ENCODE data around the gene ARID5B. TPM values are rescaled to one million over a fixed set of nuclear protein-coding genes. Genes with fewer than 3 reads are reported as not detected.
A peak's percentile ranks its signal among the peaks of the same experiment; 100 is the strongest.

Gene ARID5B
- total RNA-seq, 1 donor from 2014 or later, result 81.9 TPM

DNA sequence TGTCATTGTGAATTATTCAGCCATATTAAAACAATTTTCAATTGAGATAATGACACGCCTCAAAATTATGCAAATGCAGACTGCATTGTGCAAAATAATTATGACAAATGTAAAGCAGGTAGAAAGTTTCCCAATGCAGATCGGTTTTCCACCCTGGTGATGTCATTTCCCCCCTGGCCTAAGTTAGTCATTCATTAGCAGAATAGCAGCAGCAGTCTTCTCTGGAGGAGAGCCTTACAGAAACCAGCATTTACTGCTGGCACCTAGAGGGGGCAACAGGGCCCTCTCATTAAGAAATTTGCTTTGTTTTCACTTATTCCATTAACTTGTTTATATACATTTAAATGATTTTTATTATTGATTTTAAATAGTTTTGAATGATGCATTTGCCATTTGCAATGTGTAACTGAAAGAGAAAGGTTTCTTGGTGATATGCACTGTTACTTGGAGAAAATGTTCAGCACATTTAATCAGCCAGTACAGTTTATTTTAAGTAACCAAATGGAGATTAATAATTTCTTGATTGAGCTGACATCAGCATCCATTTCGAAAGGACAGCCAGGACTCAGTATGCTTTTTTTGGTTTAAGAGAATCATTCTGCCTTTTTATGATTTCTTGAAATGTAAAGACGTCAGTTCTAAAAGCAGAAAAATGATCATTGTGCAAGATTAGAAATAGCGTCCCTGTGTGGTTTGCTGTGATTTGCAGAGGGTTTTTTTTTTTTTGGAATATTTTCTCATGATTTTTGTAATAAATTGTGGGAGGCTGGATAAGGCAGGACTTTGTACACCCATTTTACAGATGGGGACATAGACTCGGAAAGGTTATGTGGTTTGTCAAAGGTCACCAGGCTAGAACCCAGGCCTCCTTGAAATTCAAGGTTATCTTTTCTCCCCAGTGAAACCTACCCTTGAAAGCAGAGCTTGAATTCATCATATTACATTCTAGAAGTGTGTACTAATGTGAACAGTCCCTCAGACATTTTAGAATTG, 3.5 kb downstream of the ARID5B start:
- peak; percentile 66 for DNase-seq (ENCODE audit: low spot score)

DNA sequence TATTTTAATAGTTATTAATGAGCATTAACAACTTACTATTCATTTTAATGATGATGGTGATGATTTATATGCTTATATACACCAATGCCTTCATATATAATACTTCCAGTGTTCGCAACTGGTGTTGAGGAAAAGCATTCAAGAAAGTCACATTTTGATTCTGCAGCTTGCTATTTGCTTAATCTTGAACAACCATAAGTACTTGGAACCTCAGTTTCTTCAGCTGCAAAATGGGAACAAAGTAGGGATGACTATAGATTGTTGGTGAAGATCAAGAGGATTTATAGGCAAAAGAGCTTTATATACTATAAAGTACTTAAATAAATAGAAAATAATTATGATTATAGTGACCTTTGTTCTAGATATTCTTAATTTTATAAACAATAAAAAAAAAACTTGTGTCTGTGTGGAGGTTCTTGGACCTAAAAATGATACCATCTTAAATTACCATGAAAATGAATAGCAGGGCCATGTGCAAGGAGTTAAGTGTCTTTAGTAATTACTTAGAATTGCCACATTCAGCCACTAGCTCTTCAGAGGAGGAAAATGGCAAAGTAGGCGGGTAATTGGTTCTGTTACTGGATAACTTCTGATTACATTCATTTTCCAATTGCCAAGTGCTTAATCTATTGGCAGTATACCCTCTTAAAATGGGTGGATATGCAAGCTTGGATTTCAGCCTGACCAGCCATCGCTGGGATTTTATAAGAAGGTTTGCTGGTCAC, 4.5 kb downstream of the ARID5B start:
- DNase-seq (ENCODE audit: low spot score), result no peak

DNA sequence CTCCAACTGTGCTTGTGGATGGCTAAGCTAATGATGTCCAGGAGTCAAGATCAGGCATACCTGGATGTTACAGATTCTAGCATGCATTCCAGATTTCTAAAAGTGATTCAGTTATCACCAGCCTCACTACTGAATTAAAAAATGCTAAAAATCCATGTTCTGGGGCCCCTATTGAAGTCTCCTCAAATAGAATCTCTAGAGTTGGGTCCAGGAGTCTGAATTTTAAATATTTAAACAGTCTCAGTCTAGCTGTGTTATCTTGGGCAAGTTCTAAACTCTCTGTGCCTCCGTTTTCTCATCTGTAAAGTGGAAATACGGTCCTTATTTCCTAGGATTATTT, 5.0 kb downstream of the ARID5B start:
- DNase-seq (ENCODE audit: low spot score), result no peak

DNA sequence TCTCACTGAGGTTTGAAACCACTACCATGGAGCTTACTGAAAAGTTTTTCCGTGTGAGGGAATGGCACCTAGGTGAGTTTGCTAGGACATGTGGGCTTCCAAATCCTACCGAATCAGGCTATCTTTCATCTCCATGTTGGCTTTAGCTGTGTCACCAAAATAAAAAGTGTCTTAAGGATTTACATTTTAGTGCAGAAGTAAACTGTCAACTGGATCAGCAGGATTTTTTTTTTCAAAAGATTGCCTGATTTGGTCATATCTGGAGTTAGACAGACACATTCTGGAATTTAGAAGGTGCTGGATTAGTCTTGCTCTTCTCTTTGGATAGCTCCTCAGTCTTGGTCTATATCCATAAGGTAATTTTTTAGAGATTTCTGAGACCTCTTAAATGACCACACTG, 5.5 kb downstream of the ARID5B start:
- DNase-seq (ENCODE audit: low spot score), result no peak

DNA sequence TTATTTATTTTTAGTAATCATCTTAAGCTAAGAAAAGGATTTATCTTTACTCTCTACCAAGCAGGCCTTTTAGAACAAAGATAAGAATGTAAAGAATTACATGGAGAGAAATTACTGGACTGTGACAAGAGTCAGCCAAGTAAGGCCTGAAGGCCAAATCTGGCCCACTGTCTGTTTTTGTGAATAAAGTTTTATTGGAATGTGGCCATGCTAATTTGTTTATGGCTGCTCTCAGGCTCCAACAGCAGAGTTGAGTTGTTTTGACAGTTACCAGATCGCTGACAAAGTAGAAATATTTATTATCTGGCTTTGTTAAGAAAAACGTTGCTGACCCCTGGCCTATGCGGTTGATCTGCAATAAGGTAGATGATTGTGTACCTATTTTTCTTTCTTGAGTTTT, 6.1 kb downstream of the ARID5B start:
- DNase-seq (ENCODE audit: low spot score), result no peak

DNA sequence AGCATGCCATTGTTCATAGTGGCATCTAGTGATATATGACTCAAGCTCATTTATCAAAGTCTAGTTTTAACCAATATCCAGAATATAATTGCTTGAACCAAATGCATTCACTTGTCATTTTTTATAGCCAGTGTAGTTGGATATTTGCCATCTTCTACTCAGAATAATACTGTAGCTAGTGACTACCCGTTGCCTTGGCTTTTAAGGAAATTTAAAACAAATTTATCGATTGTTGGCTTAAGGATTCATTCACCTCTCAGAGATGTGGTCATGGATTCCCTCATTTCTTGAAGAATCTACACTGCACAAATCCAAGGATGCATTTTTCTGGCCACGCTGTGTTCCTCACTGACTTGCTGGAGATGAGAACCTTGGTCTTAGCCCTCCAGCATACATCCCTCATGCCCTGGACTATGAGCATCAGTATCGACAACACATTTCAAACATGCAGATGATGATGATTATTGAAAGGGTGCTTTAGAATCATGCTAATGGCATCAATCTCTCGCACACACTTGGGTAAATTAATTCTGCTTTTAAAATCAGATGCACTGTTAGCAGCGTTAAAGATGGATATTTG, 8.8 kb downstream of the ARID5B start:
- DNase-seq (ENCODE audit: low spot score), result no peak

DNA sequence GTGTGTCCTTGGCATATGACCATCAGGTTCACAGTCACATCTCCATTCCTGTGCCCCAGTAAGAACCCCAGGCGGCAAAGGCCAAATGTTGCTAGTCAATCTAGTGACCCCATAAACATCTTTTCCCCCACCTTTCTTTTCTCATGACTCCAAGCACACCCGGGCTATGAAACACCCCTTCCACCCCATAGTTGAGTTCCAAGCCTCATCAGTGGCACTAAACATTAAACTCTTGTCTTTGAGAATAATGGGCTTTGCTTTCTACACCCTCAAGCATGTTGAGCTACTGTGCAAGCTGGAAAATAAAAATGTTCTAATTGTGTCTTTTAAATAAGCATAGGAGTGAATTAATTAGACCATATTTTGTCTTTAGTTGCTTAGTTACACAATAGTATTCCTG, 9.4 kb downstream of the ARID5B start:
- DNase-seq (ENCODE audit: low spot score), result no peak

DNA sequence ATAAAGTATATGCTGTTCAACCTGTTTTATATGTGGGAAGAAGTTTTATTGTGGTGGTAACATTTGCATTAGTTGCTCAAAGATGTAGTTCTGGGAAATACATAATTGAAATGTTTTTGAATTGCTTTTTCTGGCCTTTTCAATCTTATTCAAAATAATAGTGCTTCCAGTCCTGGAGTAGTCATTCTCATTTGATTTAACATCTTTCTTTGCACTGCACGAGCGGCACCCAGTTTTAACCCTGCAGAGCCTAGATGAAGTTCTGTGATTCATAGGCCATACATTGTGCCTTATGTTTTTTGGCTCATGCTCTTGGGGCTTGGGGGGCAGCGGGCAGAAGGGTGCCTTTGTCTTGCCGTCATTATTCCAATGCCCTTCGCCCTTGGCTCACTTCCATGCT, 9.9 kb downstream of the ARID5B start:
- no peak for DNase-seq (ENCODE audit: low spot score)

DNA sequence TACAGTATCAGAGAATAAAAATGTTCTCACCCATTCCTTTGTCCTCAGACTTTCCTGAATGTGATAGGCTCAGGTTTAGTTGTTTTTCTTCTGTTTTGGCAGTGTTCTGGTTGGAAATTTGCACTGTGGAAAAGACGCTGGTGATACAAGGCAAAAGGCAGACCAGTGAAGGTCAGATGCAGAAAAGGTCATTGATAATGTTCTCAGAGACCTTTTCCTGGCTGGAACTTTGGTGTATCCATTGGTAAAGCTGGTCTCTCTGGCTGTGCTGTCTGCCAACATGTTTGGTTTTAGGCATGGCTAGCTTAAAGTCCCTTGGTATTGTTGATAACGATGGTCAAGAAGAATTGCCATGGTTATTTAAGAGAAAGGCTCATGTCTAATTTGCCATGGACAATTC, 11.5 kb downstream of the ARID5B start:
- DNase-seq (ENCODE audit: low spot score), result no peak

DNA sequence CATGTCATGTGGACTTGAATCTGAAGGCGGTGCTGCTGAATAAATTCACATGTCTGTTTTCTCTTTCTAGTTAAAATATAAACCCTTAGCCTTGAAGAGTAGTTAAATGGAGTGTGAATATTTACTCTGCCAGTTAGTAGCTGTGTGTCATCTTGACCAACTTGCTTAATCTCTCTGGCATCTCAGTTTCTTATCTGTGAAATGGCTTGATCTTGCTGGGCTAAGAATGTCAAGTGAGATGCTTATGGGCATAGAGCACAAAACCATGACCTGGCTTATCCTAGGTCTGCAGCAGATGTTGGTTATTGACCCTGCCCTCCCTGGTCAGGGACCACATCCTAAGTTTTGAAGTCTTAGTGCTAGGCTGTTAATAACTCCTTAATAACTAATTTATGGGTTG, 16.6 kb downstream of the ARID5B start:
- DNase-seq (ENCODE audit: low spot score), result no peak

DNA sequence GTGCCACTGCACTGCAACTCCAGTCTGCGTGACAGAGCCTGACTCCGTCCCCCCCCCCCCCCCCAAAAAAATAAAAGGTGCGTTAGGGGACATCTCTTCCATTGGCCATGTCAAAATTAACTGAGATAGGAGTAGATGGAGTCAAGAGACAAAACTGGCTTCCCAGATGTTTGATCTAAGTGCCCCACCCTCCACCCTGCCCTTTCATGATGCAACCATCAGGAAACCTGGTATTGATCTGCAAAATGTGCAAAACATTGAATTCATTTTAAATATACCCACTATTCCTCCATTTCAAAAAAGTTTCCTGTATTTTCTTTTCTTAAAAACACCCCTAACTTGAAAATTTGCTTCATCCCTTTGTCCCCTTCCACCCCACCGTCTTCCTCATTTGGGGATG, 17.5 kb downstream of the ARID5B start:
- no peak for DNase-seq (ENCODE audit: low spot score)

DNA sequence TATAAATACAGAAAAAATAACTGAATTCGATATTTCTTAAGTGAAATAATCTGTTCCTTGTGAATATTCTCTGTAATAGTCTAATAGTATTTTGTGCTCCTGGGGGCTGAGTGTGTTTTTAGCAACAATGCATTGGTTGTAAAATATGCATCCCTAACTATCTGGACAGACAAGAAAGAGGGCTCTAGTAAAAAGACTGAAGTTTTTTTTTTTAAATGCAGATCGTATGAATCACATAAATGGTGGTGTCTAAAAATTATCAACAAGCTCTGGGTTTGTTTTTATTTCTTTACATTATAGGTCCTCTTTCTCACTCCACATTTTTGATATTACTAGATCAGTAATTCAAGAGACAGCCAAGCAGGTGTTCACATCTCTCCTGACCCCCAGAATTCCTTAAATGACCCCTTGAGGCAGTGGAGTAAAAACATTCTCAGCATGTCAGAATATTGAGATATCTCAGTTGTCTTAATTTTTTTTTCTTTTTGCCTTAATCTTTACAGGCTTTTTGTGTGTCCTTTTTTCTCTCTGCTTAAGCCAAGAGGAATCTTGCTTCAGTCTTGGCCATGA, 18.2 kb downstream of the ARID5B start:
- no peak for DNase-seq (ENCODE audit: low spot score)

DNA sequence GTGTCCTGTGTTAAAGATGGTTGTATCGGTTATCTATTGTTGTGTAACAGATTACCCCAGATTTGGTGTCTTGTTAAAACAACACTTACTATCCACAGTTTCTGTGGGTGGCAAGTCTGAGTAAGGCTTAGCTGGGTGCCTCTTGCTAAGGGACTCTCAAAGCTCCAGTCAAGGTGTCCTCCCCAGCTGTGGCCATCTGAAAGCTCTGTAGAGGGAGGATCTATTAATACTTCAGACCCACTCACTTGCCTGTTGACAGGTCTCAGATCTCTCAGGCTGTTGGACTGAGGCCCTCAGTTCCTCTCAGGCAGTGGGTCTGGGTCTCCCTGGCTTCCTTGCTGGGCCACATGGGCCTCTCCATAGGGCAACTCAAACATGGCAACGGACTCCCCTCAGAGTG, 19.6 kb downstream of the ARID5B start:
- DNase-seq (ENCODE audit: low spot score), result no peak

DNA sequence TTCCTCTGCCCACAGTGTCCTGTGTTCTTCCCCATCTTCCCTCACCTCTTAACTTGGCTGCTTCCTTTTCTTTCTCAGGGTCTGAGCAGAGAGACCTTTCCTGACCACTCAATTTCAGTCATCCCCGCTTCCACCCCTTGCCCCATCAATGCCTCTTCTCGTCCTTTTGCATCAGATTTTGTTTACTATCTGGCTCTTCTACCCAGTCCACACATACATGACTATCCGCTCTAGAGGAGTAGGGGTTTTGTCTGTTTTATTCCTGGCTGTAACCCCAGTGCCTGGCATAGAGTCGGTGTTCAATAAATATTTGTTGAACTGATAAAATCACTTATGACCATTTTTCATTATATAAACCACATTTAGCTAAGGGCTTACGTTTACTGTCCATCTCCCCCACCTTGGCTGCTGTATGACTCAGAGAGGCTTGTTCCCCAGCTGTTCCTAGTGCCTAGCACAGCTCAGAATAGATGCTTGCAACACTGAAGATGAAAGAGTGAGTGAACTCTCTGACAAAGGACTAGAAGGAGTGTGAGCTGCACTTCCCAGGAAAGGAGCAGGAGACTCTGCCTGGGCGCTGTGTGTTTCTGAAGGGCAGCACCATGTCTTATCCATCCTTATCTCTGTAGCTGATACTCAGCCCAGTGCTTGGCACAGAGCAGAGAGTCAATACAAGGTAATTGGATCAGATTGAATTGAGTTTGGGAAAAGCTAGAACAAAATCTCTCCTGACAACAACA, 21.9 kb downstream of the ARID5B start:
- no peak for DNase-seq (ENCODE audit: low spot score)

DNA sequence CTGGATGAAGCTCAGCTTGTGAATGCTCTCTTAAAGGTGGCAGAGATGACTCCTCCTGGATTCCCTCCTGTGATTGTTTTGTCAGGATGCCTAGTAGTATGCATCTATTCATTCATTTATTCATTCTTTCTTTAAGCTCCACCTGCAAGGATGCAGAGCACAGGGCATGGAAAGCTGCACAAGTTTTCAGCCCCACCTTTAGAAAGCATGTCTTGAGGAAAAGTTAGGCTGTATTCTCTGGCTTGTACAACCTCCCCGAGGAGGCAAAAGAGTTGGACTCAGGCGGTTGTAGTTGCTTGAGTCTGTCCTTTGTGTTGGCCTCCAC, 22.4 kb downstream of the ARID5B start:
- no peak for DNase-seq (ENCODE audit: low spot score)

DNA sequence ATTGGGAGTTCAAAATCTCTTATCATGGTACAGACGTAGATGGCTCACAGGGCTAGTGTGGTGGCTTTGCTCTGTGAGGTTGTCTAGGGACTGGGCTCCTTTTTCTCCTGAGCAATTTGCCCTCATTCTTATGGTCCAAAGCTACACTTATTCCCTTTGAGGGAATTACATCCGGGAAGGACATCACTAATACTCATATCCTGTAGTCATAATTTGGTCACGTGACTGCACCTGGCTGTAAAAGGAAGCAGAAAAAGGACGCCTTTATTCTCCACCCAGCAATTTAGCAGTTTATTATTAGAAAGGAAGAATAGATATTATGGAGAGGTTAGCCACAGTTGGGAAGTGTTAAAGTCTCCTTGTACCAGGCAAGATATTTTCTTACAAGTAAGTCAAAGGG, 28.1 kb downstream of the ARID5B start:
- DNase-seq (ENCODE audit: low spot score), result no peak

DNA sequence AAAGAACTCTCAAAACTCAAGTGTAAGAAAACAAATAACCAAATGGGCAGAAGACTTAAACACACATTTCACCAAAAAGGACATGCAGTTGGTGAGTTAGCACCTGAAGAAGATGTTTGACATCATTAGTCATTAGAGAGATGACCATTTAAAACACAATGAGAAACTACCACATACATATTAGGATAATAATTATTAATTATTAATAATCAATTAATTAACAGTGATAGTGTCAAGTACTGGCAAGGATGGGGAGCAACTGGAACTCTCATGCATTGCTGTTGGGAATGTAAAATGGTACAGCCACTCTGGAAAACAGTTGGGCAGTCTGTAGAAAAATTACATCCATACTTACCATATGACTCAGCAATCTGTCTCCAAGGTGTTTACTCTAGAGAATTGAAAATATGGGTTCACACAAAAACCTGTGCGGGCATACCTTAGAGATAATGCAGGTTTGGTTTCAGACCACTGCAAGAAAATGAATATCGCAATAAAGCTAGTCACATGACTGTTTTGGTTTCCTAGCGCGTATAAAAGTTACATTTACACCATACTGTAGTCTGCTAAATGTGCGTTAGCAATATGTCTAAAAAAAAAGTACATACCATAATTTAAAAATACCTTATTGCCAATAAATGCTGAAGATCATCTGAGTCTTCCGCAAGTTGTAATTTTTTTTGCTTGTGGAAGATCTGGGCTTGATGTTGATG, 30.3 kb downstream of the ARID5B start:
- DNase-seq (ENCODE audit: low spot score), result no peak

DNA sequence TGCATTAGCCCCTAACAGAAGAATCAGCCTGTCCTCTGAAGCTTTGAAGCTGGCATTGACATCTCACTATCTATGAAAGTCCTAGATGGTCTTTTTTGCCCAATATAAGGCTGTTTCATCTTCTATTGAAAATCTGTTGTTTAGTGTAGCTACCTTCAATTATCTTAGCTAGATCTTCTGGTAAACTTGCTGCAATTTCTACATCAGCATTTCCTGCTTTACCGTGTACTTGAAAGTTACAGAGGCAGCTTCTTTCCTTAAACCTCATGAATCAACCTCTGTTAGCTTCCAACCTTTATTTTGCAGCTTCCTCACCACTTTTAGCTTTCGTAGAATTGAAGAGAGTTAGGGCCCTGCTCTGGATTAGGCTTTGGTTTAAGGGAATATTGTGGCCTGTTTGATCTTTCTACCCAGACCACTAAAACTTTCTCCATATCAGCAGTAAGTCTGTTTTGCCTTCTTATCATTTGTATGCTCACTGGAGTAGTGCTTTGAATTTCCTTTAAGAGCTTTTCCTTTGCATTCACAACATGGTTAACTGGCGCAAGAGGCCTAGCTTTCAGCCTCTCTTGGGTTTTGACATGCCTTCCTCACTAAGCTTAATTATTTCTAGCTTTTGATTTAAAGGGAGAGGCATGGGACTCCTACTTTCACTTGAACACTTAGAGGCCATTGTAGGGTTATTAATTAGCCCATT, 32.5 kb downstream of the ARID5B start:
- DNase-seq (ENCODE audit: low spot score), result peak; percentile 93

DNA sequence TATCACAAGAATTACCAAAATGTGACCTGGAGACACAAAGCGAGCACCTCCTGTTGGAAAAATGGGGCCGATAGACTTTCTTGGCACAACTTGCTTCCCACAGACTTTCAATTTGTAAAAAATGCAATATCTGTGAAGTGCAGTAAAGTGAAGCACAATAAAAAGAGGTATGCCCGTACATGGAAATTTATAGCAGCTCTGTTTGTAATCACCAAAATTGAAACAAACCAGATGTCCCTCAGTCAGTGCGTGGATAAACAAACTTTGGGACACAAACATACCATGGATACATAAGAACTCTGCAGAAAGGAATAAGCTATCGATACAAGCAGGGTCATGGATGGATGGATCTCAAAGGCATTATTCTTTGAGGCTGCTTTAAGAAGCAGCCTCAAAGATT, 33.6 kb downstream of the ARID5B start:
- DNase-seq (ENCODE audit: low spot score), result peak; percentile 66

DNA sequence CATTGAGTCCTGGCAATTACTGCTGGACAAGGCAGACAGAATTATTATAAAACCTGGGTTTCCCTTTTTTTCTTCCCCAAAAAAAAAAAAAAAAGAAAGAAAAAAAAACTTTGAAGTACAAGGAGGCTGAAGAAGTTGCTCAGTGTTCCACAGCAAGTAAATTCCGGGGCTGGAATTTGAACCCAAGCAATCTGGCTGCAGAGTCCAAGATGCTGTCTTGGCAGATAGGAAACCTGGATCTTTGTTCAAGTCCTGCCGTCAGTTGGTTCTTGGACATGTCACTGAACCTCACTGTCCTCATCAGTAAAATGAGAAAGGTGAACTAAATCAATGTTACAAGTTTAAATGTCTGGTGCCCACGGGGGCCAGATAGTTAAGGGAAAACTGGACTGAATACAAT, 35.3 kb downstream of the ARID5B start:
- no peak for DNase-seq (ENCODE audit: low spot score)
